HCT116 (cell line): ENCODE data around the gene GRIN2A. TPM values are rescaled to one million over a fixed set of nuclear protein-coding genes. Genes with fewer than 3 reads are reported as not detected.
A peak's percentile ranks its signal among the peaks of the same experiment; 100 is the strongest.

Experiments used
- ATAC-seq: fragments of 200-7000 bp; cut with Tn5 transposase; 2 replicates; pipeline ENCODE4 v1.9.1; 2020; ENCODE audit warnings: mild to moderate bottlenecking, moderate library complexity
- BruUV-seq: library from RNA; stranded (reverse); fragments of 400-500 nt; replicated peaks from 2 replicates; lab custom pipeline; 2021; lab: Mats Ljungman, UMichigan
- CTCF ChIA-PET: fragments of 300-600 bp; sonication (Branson Sonifier 250); formaldehyde crosslinking; loops from one replicate; lab custom pipeline; 2021; ENCODE audit warnings: antibody characterized with exemption; lab: Charles Lee
- POLR2A ChIA-PET: fragments of 300-600, 350-600 bp; sonication (Branson Sonifier 250); formaldehyde crosslinking; loops from one replicate; lab custom pipeline; 2021; ENCODE audit warnings: antibody characterized with exemption; lab: Charles Lee
- RAD21 ChIA-PET, 2 experiments: fragments of 300-600 bp; sonication (Branson Sonifier 250); formaldehyde crosslinking; loops; one replicate each; lab custom pipeline; 2023; ENCODE audit warnings: low total read pairs in 2 of 2; ENCODE audit not compliant: uncharacterized antibody in 2 of 2, unreplicated experiment in 2 of 2, low non-redundant PET in 1 of 2; lab: Charles Lee
- DNase-seq: peaks from one replicate; pipeline ENCODE4 v3.0.0-alpha.2; 2010; ENCODE audit warnings: low read depth, low spot score
- H2AFZ ChIP-seq: fragments of 200-600 bp; shearing (Covaris generic), sonication (generic); 2 replicates; pipeline ENCODE4 v1.6.1; 2017; ENCODE audit warnings: low read depth, mixed run types, mixed read lengths, antibody characterized with exemption, low read length; ENCODE audit not compliant: poor library complexity, severe bottlenecking
- H3K27ac ChIP-seq: 2 replicates; pipeline ENCODE4 v1.5.1; 2012; ENCODE audit warnings: low read depth, low read length
- H3K27me3 ChIP-seq: fragments of 200-600 bp; sonication (generic); 2 replicates; pipeline ENCODE4 v1.6.1; 2016; ENCODE audit warnings: mixed run types, low read length, mixed read lengths; ENCODE audit not compliant: insufficient read depth
- H3K36me3 ChIP-seq, 2 experiments: fragments of 200-500 bp in 1 of 2; fragments of 200-600 bp in 1 of 2; sonication (Bioruptor generic) in 1 of 2; sonication (generic) in 1 of 2; 2 replicates each; pipeline versions ENCODE4 v1.5.1 to v1.6.1; 2014 to 2016; ENCODE audit warnings: low read length in 2 of 2, inconsistent platforms in 1 of 2, mixed read lengths in 1 of 2, mixed run types in 1 of 2; ENCODE audit not compliant: insufficient read depth in 2 of 2, control insufficient read depth in 1 of 2
- H3K4me1 ChIP-seq, 2 experiments: fragments of 200-600 bp in 1 of 2; sonication (generic) in 1 of 2; 2 replicates each; pipeline versions ENCODE4 v1.5.1 to v1.6.1; 2012 to 2017; ENCODE audit warnings: low read length in 2 of 2, inconsistent platforms in 1 of 2, mild to moderate bottlenecking in 1 of 2, mixed read lengths in 1 of 2, mixed run types in 1 of 2, moderate library complexity in 1 of 2; ENCODE audit not compliant: insufficient read depth in 2 of 2, control insufficient read depth in 1 of 2
- H3K4me2 ChIP-seq: fragments of 200-600 bp; sonication (generic); 2 replicates; pipeline ENCODE4 v1.6.1; 2017; ENCODE audit warnings: mixed run types, low read length, mixed read lengths
- H3K4me3 ChIP-seq, 2 experiments: fragments of 200-600 bp in 1 of 2; sonication (generic) in 1 of 2; replicated peaks in 1 of 2; 2 replicates each; pipeline ENCODE4 v1.5.1; 2011 to 2016; ENCODE audit warnings: low read length in 2 of 2, control low read depth in 1 of 2, low read depth in 1 of 2, mild to moderate bottlenecking in 1 of 2, mixed read lengths in 1 of 2, mixed run types in 1 of 2
- H3K79me2 ChIP-seq: fragments of 200-600 bp; sonication (generic); 2 replicates; pipeline ENCODE4 v1.6.1; 2017; ENCODE audit warnings: mild to moderate bottlenecking, mixed run types, low read length, moderate library complexity, mixed read lengths; ENCODE audit not compliant: insufficient read depth
- H3K9ac ChIP-seq: fragments of 200-600 bp; sonication (generic); 2 replicates; pipeline ENCODE4 v1.6.1; 2016; ENCODE audit warnings: low read length, mixed read lengths
- H3K9me2 ChIP-seq: fragments of 200-600 bp; sonication (generic), shearing (Covaris generic); 2 replicates; pipeline ENCODE4 v1.6.1; 2017; ENCODE audit warnings: mixed run types, mild to moderate bottlenecking, moderate library complexity; ENCODE audit not compliant: insufficient read depth
- H3K9me3 ChIP-seq, 2 experiments: fragments of 200-500 bp in 1 of 2; fragments of 200-600 bp in 1 of 2; sonication (Bioruptor generic) in 1 of 2; sonication (generic) in 1 of 2; 2 replicates each; pipeline ENCODE4 v1.6.1; 2014 to 2017; ENCODE audit warnings: low read length in 2 of 2, mixed read lengths in 2 of 2, inconsistent platforms in 1 of 2, low read depth in 1 of 2, mild to moderate bottlenecking in 1 of 2, mixed run types in 1 of 2, moderate library complexity in 1 of 2; ENCODE audit not compliant: control insufficient read depth in 1 of 2, insufficient read depth in 1 of 2
- H4K20me1 ChIP-seq: fragments of 200-600 bp; sonication (generic), shearing (Covaris generic); 2 replicates; pipeline ENCODE4 v1.6.1; 2017; ENCODE audit warnings: mixed run types, mild to moderate bottlenecking, moderate library complexity; ENCODE audit not compliant: insufficient read depth
- ATF3 ChIP-seq: IDR thresholded peaks from 2 replicates; pipeline ENCODE4 v1.6.1; 2012
- CBX3 ChIP-seq: IDR thresholded peaks from 2 replicates; pipeline ENCODE4 v1.6.1; 2012; ENCODE audit warnings: low read depth
- CEBPB ChIP-seq: IDR thresholded peaks from 2 replicates; pipeline ENCODE4 v1.6.1; 2012; ENCODE audit warnings: low read depth
- CTCF ChIP-seq, 3 experiments: fragments of 200-600 bp in 1 of 3; sonication (generic) in 1 of 3; IDR thresholded peaks in 2 of 3; conservative IDR thresholded peaks in 1 of 3; 2 replicates each; pipeline ENCODE4 v1.5.1; 2012 to 2017; ENCODE audit warnings: low read depth in 2 of 3, low read length in 2 of 3, antibody characterized with exemption in 1 of 3, borderline replicate concordance in 1 of 3, control low read depth in 1 of 3, mild to moderate bottlenecking in 1 of 3, mixed read lengths in 1 of 3, mixed run types in 1 of 3, moderate library complexity in 1 of 3; ENCODE audit not compliant: insufficient read depth in 1 of 3
- EGR1 ChIP-seq: IDR thresholded peaks from 2 replicates; pipeline ENCODE4 v1.6.1; 2012; ENCODE audit warnings: low read depth
- EZH2 ChIP-seq: fragments of 200-600 bp; sonication (generic); IDR thresholded peaks from 2 replicates; pipeline ENCODE4 v1.6.1; 2017; ENCODE audit warnings: antibody characterized with exemption, mixed run types
- EZH2phosphoT487 ChIP-seq: fragments of 200-600 bp; IDR thresholded peaks from 2 replicates; pipeline ENCODE4 v1.6.1; 2018; ENCODE audit warnings: antibody characterized with exemption, borderline replicate concordance
- FOSL1 ChIP-seq: IDR thresholded peaks from 2 replicates; pipeline ENCODE4 v1.6.1; 2012; ENCODE audit warnings: low read depth
- JUND ChIP-seq: IDR thresholded peaks from 2 replicates; pipeline ENCODE4 v1.6.1; 2012
- POLR2A ChIP-seq: IDR thresholded peaks from 2 replicates; pipeline ENCODE4 v1.7.0; 2011; ENCODE audit warnings: borderline replicate concordance; ENCODE audit not compliant: insufficient read depth, insufficient read length; ENCODE audit errors: extremely low read depth
- POLR2AphosphoS5 ChIP-seq: IDR thresholded peaks from 2 replicates; pipeline ENCODE4 v1.6.1; 2011; ENCODE audit warnings: mild to moderate bottlenecking, low read depth, low read length, moderate library complexity
- RAD21 ChIP-seq: IDR thresholded peaks from 2 replicates; pipeline ENCODE4 v1.6.1; 2012; ENCODE audit warnings: low read depth, mild to moderate bottlenecking
- SIN3A ChIP-seq: IDR thresholded peaks from 2 replicates; pipeline ENCODE4 v1.6.1; 2012; ENCODE audit warnings: low read depth
- SRF ChIP-seq: IDR thresholded peaks from 2 replicates; pipeline ENCODE4 v1.6.1; 2012; ENCODE audit warnings: low read depth
- ZNF274 ChIP-seq: fragments of 200-500 bp; sonication (Bioruptor generic); IDR thresholded peaks from 2 replicates; pipeline ENCODE4 v1.6.1; 2014; ENCODE audit warnings: mild to moderate bottlenecking, low read depth, low read length, inconsistent platforms
- intact Hi-C: fragments of 100-400 bp; cut with micrococcal nuclease; formaldehyde crosslinking; loops from 2 replicates; pipeline ENCODE4 v1.10.0; 2022
- total RNA-seq: library from RNA; stranded (reverse); gene quantifications from one replicate; pipeline ENCODE4 v1.2.1, GENCODE V29; 2021; ENCODE audit not compliant: unreplicated experiment

GRIN2A gene
- total RNA-seq, 1 experiment from 2014 or later = 0.02 TPM

GRCh38 chr16:9969580-9969979 is 212.6 kb downstream of the GRIN2A start:
- Histone ChIP-seq H3K9ac (no peak overlapping the region), H4K20me1 (no peaks in the 10 kb centered on the region), H3K27me3 (no peaks in the 10 kb centered on the region), H3K9me3 (no peaks in the 10 kb centered on the region), H3K27ac (no peak overlapping the region), H3K79me2 (no peaks in the 10 kb centered on the region), H3K9me2 (no peaks in the 10 kb centered on the region), H3K4me1 (no peaks in the 10 kb centered on the region), H2AFZ (no peak overlapping the region), H3K36me3 (no peaks in the 10 kb centered on the region), H3K4me2 (no peak overlapping the region), H3K4me3 (no peak overlapping the region)
- ATAC-seq (no peak), DNase-seq (no peak)
- intact Hi-C loops = no loop called here
- ChIA-PET POLR2A (no interaction called here), CTCF (no interaction called here), RAD21 (no interaction called here)
- BruUV-seq = no TSS peak
- TF ChIP-seq POLR2A (no peak), JUND (no peak), RAD21 (0 out of 2 replicates have a peak, but pooled peaks have one; percentile 21), EZH2 (no peak), EZH2phosphoT487 (no peak), CTCF (IDR thresholded peaks at IDR 0.05 in 2 of 3, conservative IDR thresholded peaks at IDR 0.05 in 1 of 3; ENCODE audit: borderline replicate concordance in 1 of 3, insufficient read depth in 1 of 3, low read depth in 2 of 3, low read length in 2 of 3) (0 out of 6 replicates have a peak, but pooled peaks of 2 of the 3 experiments have one; percentile 10 to 14), EGR1 (no peak)

- CTCF ChIA-PET = no interaction called here
- Histone ChIP-seq H3K9me2 (no peaks in the 10 kb centered on the region), H3K9me3 (no peaks in the 10 kb centered on the region), H3K9ac (no peak overlapping the region), H4K20me1 (no peaks in the 10 kb centered on the region), H2AFZ (no peak overlapping the region), H3K4me3 (no peak overlapping the region), H3K79me2 (no peaks in the 10 kb centered on the region), H3K4me1 (no peaks in the 10 kb centered on the region), H3K36me3 (no peaks in the 10 kb centered on the region), H3K4me2 (no peak overlapping the region), H3K27me3 (no peaks in the 10 kb centered on the region), H3K27ac (no peak overlapping the region)
- RAD21 ChIA-PET = no interaction called here
- DNase-seq (no peak), ATAC-seq (no peak)
- no TSS peak for BruUV-seq
- POLR2A ChIA-PET = no interaction called here
- intact Hi-C loops = no loop called here
- TF ChIP-seq POLR2AphosphoS5 (no peak), CBX3 (no peak), RAD21 (no peak), CTCF (IDR thresholded peaks at IDR 0.05 in 2 of 3, conservative IDR thresholded peaks at IDR 0.05 in 1 of 3; ENCODE audit: borderline replicate concordance in 1 of 3, insufficient read depth in 1 of 3, low read depth in 2 of 3, low read length in 2 of 3) (no peak), ZNF274 (no peak), FOSL1 (no peak), ATF3 (no peak), SIN3A (no peak), CEBPB (no peak), EZH2phosphoT487 (no peak), EGR1 (no peak), SRF (no peak), POLR2A (no peak)
Measured at GRCh38 chr16:9966569-9967157, 215.6 kb downstream of the GRIN2A start.
